SK-N-SH (cell line): ENCODE data around the gene CPB1. TPM values are rescaled to one million over a fixed set of nuclear protein-coding genes. Genes with fewer than 3 reads are reported as not detected.

Experiments
- CTCF ChIA-PET: fragments of 300-600, 350-600 bp; formaldehyde crosslinking; extraction: SDS; loops from one replicate; lab custom pipeline; 2021; lab: Yijun Ruan, JAX
- POLR2A ChIA-PET: fragments of 350-600 bp; sonication (Branson Sonifier 250); formaldehyde crosslinking; extraction: SDS; loops from one replicate; lab custom pipeline; 2020; ENCODE audit warnings: antibody characterized with exemption, inconsistent platforms; lab: Yijun Ruan, JAX
- DNase-seq: peaks from one replicate; pipeline ENCODE4 v3.0.0; 2012
- H2AFZ ChIP-seq: fragments of 200-600 bp; sonication (generic); 2 replicates; pipeline ENCODE4 v1.8.1; 2016; ENCODE audit warnings: antibody characterized with exemption, mild to moderate bottlenecking, low read depth
- H3F3A ChIP-seq: fragments of 200-600 bp; sonication (generic); replicated peaks from 2 replicates; pipeline ENCODE3; 2016; ENCODE audit warnings: antibody characterized with exemption, mild to moderate bottlenecking; ENCODE audit not compliant: insufficient read depth
- H3K27ac ChIP-seq, 2 experiments: fragments of 200-500 bp in 1 of 2; fragments of 200-600 bp in 1 of 2; sonication (Bioruptor generic) in 1 of 2; sonication (generic), shearing (Covaris generic) in 1 of 2; 2 replicates each; pipeline versions ENCODE4 v1.5.1 to v1.6.1; 2014 to 2016; ENCODE audit warnings: low read depth in 2 of 2, inconsistent platforms in 1 of 2, low read length in 1 of 2, mild to moderate bottlenecking in 1 of 2, mixed read lengths in 1 of 2
- H3K27me3 ChIP-seq: fragments of 200-600 bp; sonication (generic), shearing (Covaris generic); 2 replicates; pipeline ENCODE4 v1.6.1; 2016; ENCODE audit warnings: mixed run types; ENCODE audit not compliant: insufficient read depth
- H3K36me3 ChIP-seq, 2 experiments: fragments of 200-500 bp in 1 of 2; fragments of 200-600 bp in 1 of 2; sonication (Bioruptor generic) in 1 of 2; sonication (generic) in 1 of 2; replicated peaks in 1 of 2; 2 replicates each; pipeline versions ENCODE3 to v1.5.1; 2014 to 2016; ENCODE audit warnings: low read length in 1 of 2, mild to moderate bottlenecking in 1 of 2; ENCODE audit not compliant: insufficient read depth in 2 of 2, control insufficient read depth in 1 of 2
- H3K4me1 ChIP-seq, 2 experiments: fragments of 200-500 bp in 1 of 2; fragments of 200-600 bp in 1 of 2; sonication (Bioruptor generic) in 1 of 2; sonication (generic), shearing (Covaris generic) in 1 of 2; 2 replicates each; pipeline versions ENCODE4 v1.5.1 to v1.6.1; 2014 to 2016; ENCODE audit warnings: low read depth in 1 of 2, low read length in 1 of 2, mixed run types in 1 of 2; ENCODE audit not compliant: insufficient read depth in 2 of 2, control insufficient read depth in 1 of 2
- H3K4me2 ChIP-seq: fragments of 200-600 bp; sonication (generic), shearing (Covaris generic); 2 replicates; pipeline ENCODE4 v1.6.1; 2017; ENCODE audit warnings: mixed run types
- H3K4me3 ChIP-seq, 2 experiments: fragments of 200-500 bp in 1 of 2; fragments of 200-600 bp in 1 of 2; sonication (Bioruptor generic) in 1 of 2; sonication (generic), shearing (Covaris generic) in 1 of 2; 2 replicates each; pipeline versions ENCODE4 v1.5.1 to v1.8.1; 2014 to 2016; ENCODE audit warnings: low read depth in 2 of 2, inconsistent platforms in 1 of 2, low read length in 1 of 2, mild to moderate bottlenecking in 1 of 2, mixed read lengths in 1 of 2, moderate library complexity in 1 of 2
- H3K79me2 ChIP-seq: fragments of 200-600 bp; sonication (generic); 2 replicates; pipeline ENCODE4 v1.8.1; 2017; ENCODE audit warnings: mild to moderate bottlenecking; ENCODE audit not compliant: insufficient read depth
- H3K9ac ChIP-seq: fragments of 200-600 bp; sonication (generic); 2 replicates; pipeline ENCODE4 v1.6.1; 2017; ENCODE audit warnings: mixed run types
- H3K9me2 ChIP-seq: fragments of 200-600 bp; sonication (generic); 2 replicates; pipeline ENCODE4 v1.6.1; 2017; ENCODE audit warnings: mixed run types
- H3K9me3 ChIP-seq: fragments of 200-600 bp; sonication (generic); 2 replicates; pipeline ENCODE4 v1.6.1; 2017; ENCODE audit warnings: mixed run types, mild to moderate bottlenecking, moderate library complexity
- H4K20me1 ChIP-seq: fragments of 200-600 bp; sonication (generic); 2 replicates; pipeline ENCODE4 v1.6.1; 2017; ENCODE audit warnings: mild to moderate bottlenecking, mixed run types; ENCODE audit not compliant: insufficient read depth
- CHD2 ChIP-seq: fragments of 150-350 bp; IDR thresholded peaks from 2 replicates; pipeline ENCODE4 v1.6.1; 2018; ENCODE audit warnings: low read length; ENCODE audit not compliant: partially characterized antibody
- ELF1 ChIP-seq: IDR thresholded peaks from 2 replicates; pipeline ENCODE4 v1.4.0; 2012
- EZH2phosphoT487 ChIP-seq: fragments of 200-600 bp; sonication (generic); IDR thresholded peaks from 2 replicates; pipeline ENCODE4 v1.6.1; 2017; ENCODE audit warnings: low read depth, mixed run types, mild to moderate bottlenecking, antibody characterized with exemption, moderate library complexity, borderline replicate concordance
- JUND ChIP-seq: IDR thresholded peaks from 2 replicates; pipeline ENCODE4 v1.4.0; 2012
- MEF2A ChIP-seq: IDR thresholded peaks from 2 replicates; pipeline ENCODE4 v1.4.0; 2012; ENCODE audit warnings: low read depth, borderline replicate concordance
- MXI1 ChIP-seq: IDR thresholded peaks from 2 replicates; pipeline ENCODE4 v1.6.1; 2012; ENCODE audit warnings: mild to moderate bottlenecking, low read depth, low read length, improper control_type of control experiment
- NRF1 ChIP-seq: IDR thresholded peaks from 2 replicates; pipeline ENCODE4 v1.6.1; 2012; ENCODE audit warnings: low read depth, mild to moderate bottlenecking, low read length
- REST ChIP-seq: IDR thresholded peaks from 2 replicates; pipeline ENCODE4 v1.6.1; 2012; ENCODE audit warnings: mild to moderate bottlenecking, low read depth, low read length, moderate library complexity
- SIN3A ChIP-seq: IDR thresholded peaks from 2 replicates; pipeline ENCODE4 v1.6.1; 2012; ENCODE audit warnings: low read depth, mild to moderate bottlenecking, low read length, moderate library complexity, borderline replicate concordance
- SMC3 ChIP-seq: IDR thresholded peaks from 2 replicates; pipeline ENCODE4 v1.6.1; 2012; ENCODE audit warnings: low read depth, low read length, improper control_type of control experiment
- TEAD4 ChIP-seq: IDR thresholded peaks from 2 replicates; pipeline ENCODE4 v1.4.0; 2012; ENCODE audit warnings: mild to moderate bottlenecking, borderline replicate concordance; ENCODE audit not compliant: insufficient read depth
- USF1 ChIP-seq: IDR thresholded peaks from 2 replicates; pipeline ENCODE4 v1.4.0; 2012; ENCODE audit warnings: low read depth, borderline replicate concordance
- YY1 ChIP-seq: IDR thresholded peaks from 2 replicates; pipeline ENCODE4 v1.4.0; 2012; ENCODE audit warnings: low read depth, mild to moderate bottlenecking
- ZBTB33 ChIP-seq: IDR thresholded peaks from 2 replicates; pipeline ENCODE4 v1.4.0; 2012; ENCODE audit warnings: low read depth, borderline replicate concordance
- WGBS: methylation state at CpG from one replicate; pipeline ENCODE4 v1.1.6; 2017; ENCODE audit warnings: low lambda C conversion rate; 5-methylcytosine and 5-hydroxymethylcytosine counted together
- polyA plus RNA-seq, 3 experiments: library from polyadenylated mRNA; depleted of rRNA; stranded (reverse); fragments of >200 nt; gene quantifications; 2 replicates each; pipeline ENCODE4 v1.2.3, GENCODE V29; 2012
- TF ChIP-seq, protein P1 (sequence below): fragments of 200-600 bp; sonication (generic); IDR thresholded peaks from 2 replicates; pipeline ENCODE4 v1.6.1; 2017; ENCODE audit warnings: antibody characterized with exemption, mild to moderate bottlenecking, moderate library complexity

The CPB1 gene
- polyA plus RNA-seq, 1 of the 3 experiments (the other 2 are of a cell fraction), result 0.26 TPM

DNA sequence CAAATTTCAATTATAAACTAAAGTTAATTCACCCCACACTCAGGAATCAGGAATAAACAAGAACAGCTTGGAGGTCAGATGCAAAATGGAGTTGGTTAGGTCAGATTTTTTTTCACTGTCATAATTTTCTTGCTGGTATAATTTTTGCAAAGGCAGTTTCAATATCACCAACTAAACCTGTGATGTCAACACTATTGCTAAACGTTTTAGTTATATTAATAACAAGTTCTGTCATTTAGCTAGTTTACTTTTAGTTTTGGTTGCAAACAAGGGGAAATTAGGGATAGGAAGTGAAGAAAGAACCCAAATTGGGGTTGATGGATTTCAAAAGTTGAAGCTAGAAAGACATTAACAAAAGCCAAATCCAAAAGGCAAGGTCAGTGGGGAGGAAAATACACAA is 4.6 kb upstream of the CPB1 start (continued):
- no peak for TF ChIP-seq REST
- TF ChIP-seq EZH2phosphoT487, result no peak
- TF ChIP-seq SMC3, result no peak
- TF ChIP-seq MEF2A, result no peak
- TF ChIP-seq SIN3A, result no peak
- no peak for TF ChIP-seq USF1
- TF ChIP-seq, protein P1, sequence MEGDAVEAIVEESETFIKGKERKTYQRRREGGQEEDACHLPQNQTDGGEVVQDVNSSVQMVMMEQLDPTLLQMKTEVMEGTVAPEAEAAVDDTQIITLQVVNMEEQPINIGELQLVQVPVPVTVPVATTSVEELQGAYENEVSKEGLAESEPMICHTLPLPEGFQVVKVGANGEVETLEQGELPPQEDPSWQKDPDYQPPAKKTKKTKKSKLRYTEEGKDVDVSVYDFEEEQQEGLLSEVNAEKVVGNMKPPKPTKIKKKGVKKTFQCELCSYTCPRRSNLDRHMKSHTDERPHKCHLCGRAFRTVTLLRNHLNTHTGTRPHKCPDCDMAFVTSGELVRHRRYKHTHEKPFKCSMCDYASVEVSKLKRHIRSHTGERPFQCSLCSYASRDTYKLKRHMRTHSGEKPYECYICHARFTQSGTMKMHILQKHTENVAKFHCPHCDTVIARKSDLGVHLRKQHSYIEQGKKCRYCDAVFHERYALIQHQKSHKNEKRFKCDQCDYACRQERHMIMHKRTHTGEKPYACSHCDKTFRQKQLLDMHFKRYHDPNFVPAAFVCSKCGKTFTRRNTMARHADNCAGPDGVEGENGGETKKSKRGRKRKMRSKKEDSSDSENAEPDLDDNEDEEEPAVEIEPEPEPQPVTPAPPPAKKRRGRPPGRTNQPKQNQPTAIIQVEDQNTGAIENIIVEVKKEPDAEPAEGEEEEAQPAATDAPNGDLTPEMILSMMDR, result no peak
- TF ChIP-seq, all 33 proteins: peak for 0

GRCh38 chr3:148825476-148825875 is 2.1 kb upstream of the CPB1 start:
- Histone ChIP-seq H3K4me2 (no peak overlapping the region), H3K9me2 (no peaks in the 10 kb centered on the region), H2AFZ (no peak overlapping the region), H3K9me3 (no peaks in the 10 kb centered on the region), H3F3A (no peaks in the 10 kb centered on the region), H3K9ac (no peak overlapping the region), H3K36me3 (no peaks in the 10 kb centered on the region), H3K4me1 (no peaks in the 10 kb centered on the region), H3K79me2 (no peaks in the 10 kb centered on the region), H3K4me3 (no peak overlapping the region), H3K27me3 (no peaks in the 10 kb centered on the region), H3K27ac (no peak overlapping the region), H4K20me1 (no peaks in the 10 kb centered on the region)
- WGBS, result 28% methylated on average over 3 of the region's 3 CpGs
- POLR2A ChIA-PET, result no interaction called here
- CTCF ChIA-PET, result no interaction called here
- DNase-seq, result no peak
- TF ChIP-seq MXI1 (no peak), YY1 (no peak), NRF1 (no peak), ELF1 (no peak), ZBTB33 (no peak), JUND (no peak), TEAD4 (no peak), REST (no peak), CHD2 (no peak)
- TF ChIP-seq, protein P1, result no peak
